ENCODE data around the gene CTNND1. TPM values are rescaled to one million over a fixed set of nuclear protein-coding genes. Genes with fewer than 3 reads are reported as not detected.

CTNND1 gene
- total RNA-seq, 1 donor from 2014 or later: 69.5 TPM

- H3K27me3 ChIP-seq: no peaks in the 10 kb centered on the region
- H3K9me3 ChIP-seq: no peaks in the 10 kb centered on the region
- no peak for DNase-seq (ENCODE audit: low spot score in 2 of 2)
- intact Hi-C loops (cut with DNase I): loop anchor here (5.0 kb wide), 1 partner anchor 835 kb away; the partner anchor contains the start of genes LPXN and ZFP91
- TF ChIP-seq CTCF (IDR thresholded peaks at IDR 0.05): no peak
- H3K27ac ChIP-seq: peak overlapping the region; percentile 95 to 97
- peaks cover 29 to 42% of the 10 kb centered on the region in 2 donors for H3K36me3 ChIP-seq
- peaks cover 0 to 15% of the 10 kb centered on the region in 2 donors for H3K4me1 ChIP-seq
- peak overlapping the region; percentile 91 to 93 for H3K4me3 ChIP-seq
These were observed 19.5 kb upstream of the CTNND1 start for GRCh38 chr11:57742087-57742452.

- Histone ChIP-seq H3K4me3 (no peak overlapping the region), H3K27ac (no peak overlapping the region), H3K36me3 (peaks cover 14 to 27% of the 10 kb centered on the region in 2 donors), H3K9me3 (no peaks in the 10 kb centered on the region), H3K27me3 (no peaks in the 10 kb centered on the region), H3K4me1 (peaks cover 0 to 15% of the 10 kb centered on the region in 2 donors)
- intact Hi-C loops (cut with DNase I): loop anchor here (5.0 kb wide), 1 partner anchor 833 kb away; the partner anchor contains the start of genes LPXN and ZFP91
- no peak for TF ChIP-seq CTCF (IDR thresholded peaks at IDR 0.05)
- no peak for DNase-seq (ENCODE audit: low spot score in 2 of 2)
These were observed 17.2 kb upstream of the CTNND1 start for GRCh38 chr11:57744357-57744756.

GRCh38 chr11:57745206-57745605, 16.4 kb upstream of the CTNND1 start:
- intact Hi-C loops (cut with DNase I): no loop called here
- no peak for DNase-seq (ENCODE audit: low spot score in 2 of 2)
- no peaks in the 10 kb centered on the region for H3K9me3 ChIP-seq
- H3K4me1 ChIP-seq: peaks cover 0 to 15% of the 10 kb centered on the region in 2 donors
- no peaks in the 10 kb centered on the region for H3K27me3 ChIP-seq
- no peak overlapping the region for H3K27ac ChIP-seq
- peaks cover 14 to 24% of the 10 kb centered on the region in 2 donors for H3K36me3 ChIP-seq
- no peak overlapping the region for H3K4me3 ChIP-seq
- no peak for TF ChIP-seq CTCF (IDR thresholded peaks at IDR 0.05)

GRCh38 chr11:57746920-57747319, 14.7 kb upstream of the CTNND1 start:
- Histone ChIP-seq H3K27me3 (no peaks in the 10 kb centered on the region), H3K4me1 (peaks cover 0 to 11% of the 10 kb centered on the region in 2 donors), H3K9me3 (no peaks in the 10 kb centered on the region), H3K4me3 (no peak overlapping the region), H3K36me3 (peaks cover 14 to 24% of the 10 kb centered on the region in 2 donors), H3K27ac (no peak overlapping the region)
- no peak for TF ChIP-seq CTCF (IDR thresholded peaks at IDR 0.05)
- no peak for DNase-seq (ENCODE audit: low spot score in 2 of 2)
- intact Hi-C loops (cut with DNase I): no loop called here

GRCh38 chr11:57751176-57751575, 10.4 kb upstream of the CTNND1 start:
- no peaks in the 10 kb centered on the region for H3K4me1 ChIP-seq
- H3K36me3 ChIP-seq: peaks cover 0 to under 1% of the 10 kb centered on the region in 2 donors
- no peak overlapping the region for H3K4me3 ChIP-seq
- TF ChIP-seq CTCF (IDR thresholded peaks at IDR 0.05): no peak
- H3K27ac ChIP-seq: no peak overlapping the region
- intact Hi-C loops (cut with DNase I): no loop called here
- no peaks in the 10 kb centered on the region for H3K27me3 ChIP-seq
- H3K9me3 ChIP-seq: no peaks in the 10 kb centered on the region
- no peak for DNase-seq (ENCODE audit: low spot score in 2 of 2)
